GOT3 (cell line): Measurements from ENCODE around the gene GNG12.

Experiments
- DNase-seq: peaks from one replicate; lab custom pipeline; 2025; ENCODE audit warnings: mixed read lengths; lab: John Stamatoyannopoulos, UW

Gene GNG12

DNA sequence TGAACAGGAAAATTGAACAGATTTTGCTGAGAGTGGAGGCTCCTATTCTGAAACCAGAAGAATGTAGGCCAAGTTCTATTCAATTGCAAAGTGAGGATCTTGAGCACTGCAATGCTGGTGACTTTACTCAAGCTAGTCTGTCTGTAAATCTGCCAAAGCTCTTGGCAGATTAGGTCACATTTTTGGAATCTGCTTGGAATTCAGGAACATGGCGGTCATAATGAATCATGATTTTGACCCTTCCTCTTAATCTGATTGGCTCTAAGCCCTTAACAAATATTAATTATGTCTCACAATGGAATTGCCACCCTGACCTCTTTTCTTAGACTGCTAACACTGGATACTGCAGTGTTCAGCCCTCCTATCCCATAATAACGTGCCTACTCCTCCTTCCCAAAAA lies 7.2 kb upstream of the GNG12 start:
- no peak for DNase-seq

DNA sequence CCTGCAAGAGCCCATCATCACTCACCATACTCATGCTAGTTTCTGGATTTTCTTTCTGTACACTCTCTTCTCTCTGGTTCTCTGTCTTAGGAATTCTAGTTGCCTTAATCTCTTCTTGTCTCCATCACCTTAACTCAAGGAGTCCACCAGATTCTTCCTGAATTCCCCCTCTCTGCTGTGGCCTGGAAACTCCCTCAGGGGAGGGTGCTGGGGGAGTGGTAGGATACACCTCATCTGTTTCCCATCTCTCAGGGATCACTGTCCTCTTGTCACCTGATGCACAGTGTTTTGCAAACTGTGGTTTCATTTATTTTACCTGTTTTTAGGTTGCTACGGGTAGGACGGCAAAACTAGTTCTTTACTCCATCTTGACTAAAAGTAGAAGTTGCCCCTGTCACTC lies 6.6 kb upstream of the GNG12 start:
- DNase-seq, result no peak

DNA sequence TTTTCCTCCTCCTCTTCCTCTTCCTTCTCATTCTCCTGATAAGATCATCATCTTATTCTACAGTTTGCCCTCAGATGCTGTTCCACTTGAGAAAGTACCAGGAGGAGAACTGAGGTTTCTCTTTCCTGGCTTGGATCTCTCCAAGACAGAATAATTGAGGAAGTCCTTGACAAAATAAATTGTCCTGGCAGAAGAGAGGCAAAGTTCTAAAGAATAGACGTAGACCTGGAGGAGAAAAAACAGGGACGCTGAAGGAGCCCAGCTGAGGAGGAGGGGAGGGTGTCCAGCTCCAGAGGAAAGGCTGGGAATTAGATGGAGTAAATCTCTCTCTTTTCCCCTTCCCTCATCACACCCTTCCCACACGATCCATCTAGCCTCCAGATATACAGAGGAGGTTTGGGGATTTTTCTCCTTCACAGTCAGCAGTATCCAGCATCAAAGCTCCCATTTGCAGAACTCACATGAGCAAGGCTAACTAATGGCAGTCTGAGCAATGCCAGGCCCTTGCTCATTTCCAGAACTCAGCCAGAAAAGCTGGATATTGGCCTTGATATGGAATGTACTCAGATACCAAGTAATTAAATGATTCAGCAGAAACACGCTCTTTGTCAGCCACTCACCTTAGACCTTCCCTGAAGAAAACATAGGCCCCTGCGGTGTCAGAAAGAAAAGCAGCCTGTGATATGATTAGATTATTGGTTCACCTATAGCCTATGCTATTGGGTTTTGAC lies 5.1 kb upstream of the GNG12 start:
- no peak for DNase-seq

DNA sequence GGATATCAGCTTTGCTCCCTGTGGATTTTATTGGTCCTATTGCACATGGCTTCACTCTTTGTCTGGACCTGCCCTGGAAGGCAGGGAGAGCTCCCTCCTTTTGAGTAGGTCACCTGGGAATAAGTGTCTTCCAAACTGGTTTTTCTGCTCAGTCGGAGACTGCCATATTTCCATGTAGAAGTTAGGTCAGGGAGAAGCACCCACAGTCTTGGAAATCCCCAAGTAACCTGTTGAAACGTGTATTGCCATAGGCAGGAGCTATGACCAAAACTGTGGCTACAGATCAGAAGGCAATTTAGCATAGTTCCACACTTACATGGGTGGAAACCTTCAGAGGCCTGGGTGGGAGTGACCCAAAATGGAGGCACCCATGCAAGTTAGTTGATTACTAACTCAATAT lies 3.5 kb upstream of the GNG12 start:
- no peak for DNase-seq

DNA sequence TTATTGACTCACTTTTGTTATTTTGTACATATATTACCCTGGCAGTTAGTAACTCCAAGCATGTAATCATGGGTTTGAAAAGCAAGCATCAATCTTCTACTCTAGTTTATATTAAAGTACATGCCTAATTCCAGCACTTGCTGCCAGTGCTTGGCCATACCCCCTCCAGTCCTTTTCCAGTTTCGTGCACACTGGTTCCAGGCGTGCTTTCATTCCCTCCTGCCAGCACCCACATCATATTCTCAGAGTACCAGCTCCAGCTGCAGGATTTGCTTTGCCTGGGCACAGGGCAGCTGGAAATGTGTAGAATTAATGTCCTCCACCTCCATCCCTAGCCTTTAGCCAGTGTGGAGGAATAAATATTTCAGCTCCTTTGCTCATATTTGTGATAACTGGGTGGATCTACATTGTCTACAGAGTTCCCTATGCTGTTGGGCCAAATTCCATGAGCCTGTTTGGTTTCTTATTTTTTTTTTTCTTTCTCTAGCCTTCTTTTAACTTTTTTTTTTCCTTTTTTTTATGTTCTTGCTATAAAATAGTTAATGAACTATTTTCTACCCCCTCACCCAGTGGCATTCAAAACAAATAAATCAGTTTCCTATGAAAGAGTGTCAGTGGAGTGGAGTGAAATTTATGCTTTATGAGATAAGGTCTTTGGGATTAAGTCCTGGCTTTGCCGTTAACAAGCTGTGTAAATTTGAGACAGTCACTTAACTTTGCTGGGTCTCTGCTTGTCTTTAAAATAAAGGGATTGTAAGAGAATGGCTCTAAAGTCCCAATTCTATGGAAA lies 2.6 kb upstream of the GNG12 start:
- DNase-seq, result no peak

DNA sequence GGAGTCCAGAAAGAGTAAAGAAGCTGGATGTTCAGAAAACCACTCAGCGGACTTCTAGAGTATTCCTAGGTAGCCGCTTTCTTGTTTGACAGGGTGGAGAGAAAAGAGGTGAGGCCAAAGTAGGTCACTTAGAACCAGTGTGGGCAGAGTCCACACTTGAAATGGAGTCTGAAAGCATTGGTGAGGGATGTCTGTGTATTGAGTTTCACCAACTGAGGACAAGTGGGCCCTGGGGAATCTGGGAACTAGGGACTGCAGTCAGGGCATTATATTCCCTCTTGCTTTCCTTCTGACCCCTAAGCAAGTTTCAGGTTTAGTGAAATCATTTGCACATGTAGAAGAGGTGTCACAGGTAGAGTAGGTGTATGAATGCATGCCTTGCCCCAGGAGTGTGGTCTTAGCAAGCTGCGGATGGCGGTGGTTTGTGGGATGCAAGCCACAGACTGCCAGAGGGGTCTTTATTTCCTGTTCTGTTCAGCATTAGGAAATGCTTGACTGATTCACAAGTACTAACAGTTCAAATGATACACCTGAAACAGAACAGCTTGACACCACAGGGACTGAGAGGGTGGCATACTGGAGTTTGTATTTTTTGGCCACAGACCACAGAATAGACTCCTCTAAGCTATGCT lies 1.1 kb upstream of the GNG12 start:
- no peak for DNase-seq

DNA sequence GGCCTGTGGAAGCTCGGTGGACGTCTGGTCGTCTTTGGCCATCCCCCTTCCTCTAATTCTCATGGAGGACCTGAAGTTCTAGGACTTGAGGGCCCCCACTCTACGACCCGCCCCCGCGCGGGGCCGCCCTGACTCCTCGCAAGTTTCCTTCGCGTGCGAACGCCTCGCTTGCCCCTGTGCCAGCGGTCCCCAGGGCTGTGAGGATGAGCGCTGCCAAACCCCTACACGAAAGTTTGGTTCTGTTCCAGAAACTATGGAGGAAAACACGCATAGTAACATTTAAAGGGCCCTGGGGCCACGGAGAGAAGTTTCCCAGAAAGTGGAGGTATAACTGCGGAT lies 304 bp upstream of the GNG12 start:
- peak; percentile 45 for DNase-seq

DNA sequence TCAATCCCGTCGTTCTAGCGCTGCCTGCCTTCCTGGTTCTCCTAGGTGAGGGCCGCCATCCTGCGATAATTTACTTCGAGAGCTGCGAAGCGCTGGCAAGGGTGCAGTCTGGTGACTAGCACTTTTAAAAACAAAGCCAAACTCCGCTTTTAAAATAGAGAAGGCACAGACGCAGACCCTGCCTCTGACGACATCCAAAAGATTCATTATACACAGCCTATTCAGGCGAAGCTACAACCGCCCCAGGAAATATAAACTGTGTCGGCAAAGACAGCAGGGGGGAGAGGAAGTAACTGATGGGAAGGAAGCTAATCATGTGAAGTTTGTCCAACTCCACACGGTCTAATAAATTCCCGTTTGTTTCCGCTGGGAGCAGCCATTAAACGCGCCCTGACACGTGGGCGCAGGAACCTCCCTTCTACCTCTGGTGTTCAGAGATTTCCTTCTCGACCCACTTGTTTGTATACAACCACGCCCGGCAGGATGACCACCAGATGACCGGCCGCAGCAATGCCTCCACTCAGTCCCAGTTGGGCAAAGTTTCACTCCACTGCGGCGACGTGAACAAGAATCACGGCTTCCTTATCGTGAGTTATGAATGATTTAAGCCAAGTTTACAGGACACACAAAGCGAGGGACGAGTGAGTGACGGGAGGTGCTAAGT lies 1.3 kb downstream of the GNG12 start:
- DNase-seq, result no peak

DNA sequence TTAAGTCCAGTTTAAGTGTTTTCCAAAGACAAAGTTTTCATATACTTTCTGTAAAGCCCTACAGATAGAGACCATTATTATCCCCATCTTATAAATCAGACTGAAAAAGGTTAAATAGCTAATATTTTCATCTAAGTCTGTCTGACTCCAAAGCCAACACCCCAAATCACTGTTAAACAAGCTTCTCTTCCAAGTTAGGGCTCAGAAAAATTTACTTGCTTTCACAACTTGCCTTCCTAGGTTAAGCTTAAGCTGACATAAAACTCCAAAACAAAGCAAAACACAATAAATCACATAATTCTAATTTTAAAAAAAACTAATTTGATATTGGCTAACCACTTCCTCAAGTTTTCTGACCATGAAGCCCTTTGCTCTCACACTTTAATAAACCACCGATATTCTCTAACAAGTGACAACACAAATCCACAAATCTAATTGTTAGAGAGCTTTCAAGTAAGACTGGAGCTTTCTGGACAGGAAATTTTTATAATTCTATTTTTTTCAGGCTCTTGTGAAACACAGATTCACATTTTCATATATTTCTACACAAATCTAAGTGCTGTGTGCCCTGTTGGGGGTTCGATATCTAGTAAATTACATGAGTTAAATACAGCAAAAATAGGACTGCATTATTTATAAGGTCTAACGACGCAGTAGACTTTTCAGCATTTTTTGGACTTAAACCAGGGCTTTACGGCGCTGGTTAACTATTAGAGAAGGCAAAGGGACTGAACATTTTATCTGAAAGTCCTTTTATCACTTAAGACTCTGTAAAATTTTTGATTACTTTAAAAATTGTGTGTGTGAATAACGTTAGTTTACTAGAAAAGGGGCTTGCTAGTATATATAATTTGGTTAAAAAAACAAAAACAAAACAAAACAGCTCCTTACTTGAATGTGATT lies 2.1 kb downstream of the GNG12 start:
- no peak for DNase-seq

DNA sequence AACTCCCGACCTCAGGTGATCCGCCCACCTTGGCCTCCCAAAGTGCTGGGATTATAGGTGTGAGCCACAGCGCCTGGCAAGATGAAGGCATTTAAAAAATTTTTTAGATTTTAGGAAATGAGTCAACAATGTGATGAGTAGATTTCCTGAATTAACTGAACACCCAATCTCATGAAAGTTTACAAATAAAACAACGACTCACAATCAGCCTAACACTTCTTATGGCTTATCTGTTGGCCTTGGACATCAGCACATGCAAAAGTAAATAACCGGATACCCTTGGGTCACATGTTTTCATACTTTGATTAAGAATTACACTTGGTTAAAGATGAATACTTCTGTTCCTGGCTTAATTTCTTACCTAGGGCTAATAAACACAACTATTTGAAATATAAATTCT lies 3.0 kb downstream of the GNG12 start:
- no peak for DNase-seq

DNA sequence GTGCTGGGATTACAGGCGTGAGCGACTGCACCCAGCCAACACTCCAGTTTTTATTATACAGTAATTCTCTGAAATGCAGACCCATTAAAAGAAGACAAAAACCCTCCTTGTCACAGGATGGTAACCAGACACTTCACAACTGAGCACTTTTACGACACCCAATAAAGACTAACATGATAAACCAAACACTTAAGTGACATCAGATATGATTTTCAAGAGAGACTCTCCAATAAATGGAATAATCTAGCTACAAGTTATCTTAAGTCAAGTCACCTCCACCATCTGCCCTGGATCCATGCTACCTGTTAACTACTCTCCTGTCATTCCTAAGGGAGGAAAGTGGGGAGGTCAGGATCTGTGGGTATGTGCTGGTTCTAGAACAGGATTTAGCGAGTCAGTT lies 5.6 kb downstream of the GNG12 start:
- DNase-seq, result no peak

DNA sequence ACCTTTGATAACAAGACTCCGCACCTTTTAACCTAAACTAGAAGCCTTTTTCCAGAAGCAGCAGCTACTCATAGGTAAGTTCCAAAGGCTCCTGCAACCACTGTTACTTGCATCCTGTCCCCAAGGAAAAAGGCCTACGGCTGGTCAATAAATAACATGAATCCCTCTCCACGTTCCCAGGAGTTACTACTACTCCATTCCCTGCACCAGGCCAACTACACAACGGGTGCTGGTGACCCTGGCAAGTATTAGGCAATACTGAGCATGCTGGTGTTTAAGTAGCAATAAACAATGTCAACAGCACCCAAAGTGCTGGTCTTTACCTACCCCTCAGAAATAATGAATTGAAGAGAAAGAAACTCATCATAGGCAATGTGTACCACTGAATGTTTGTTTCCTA lies 7.7 kb downstream of the GNG12 start:
- no peak for DNase-seq

DNA sequence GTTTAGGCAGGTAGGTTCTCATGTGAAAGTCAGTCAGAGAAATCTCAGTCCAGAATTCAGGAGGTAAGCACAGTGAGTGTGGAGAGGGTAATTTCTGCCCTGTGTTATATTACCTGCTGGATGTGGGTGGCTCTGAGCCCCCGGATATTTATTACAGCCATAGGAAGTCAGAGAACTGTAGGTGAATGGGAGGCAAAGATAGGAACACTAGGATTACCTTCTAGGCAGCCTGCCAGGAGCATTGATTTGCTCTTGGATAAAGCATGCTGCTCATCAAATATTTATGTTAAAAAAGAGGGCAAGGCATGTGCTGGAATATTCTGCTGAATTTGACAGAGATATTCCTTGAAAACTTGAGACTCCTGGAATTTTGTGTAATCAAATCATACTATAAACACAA lies 8.5 kb downstream of the GNG12 start:
- DNase-seq, result no peak

DNA sequence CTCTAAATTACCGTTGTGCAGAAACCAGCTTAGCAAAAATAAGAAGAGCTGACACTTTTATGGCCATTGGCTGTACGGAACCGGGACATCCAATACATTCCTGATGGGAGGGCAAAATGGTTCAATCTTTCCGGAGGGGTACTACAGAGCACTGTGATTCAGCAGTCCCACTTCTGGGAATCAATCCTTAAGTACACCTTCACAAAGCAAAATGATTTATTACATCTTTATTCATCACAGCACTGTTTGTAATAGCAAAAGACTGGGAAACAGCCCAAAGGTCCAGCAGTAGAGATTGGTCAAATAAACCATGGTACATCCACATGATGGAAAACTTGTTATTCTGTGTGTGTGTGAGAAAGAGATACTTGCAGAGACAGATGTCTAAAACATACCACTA lies 9.7 kb downstream of the GNG12 start:
- no peak for DNase-seq

DNA sequence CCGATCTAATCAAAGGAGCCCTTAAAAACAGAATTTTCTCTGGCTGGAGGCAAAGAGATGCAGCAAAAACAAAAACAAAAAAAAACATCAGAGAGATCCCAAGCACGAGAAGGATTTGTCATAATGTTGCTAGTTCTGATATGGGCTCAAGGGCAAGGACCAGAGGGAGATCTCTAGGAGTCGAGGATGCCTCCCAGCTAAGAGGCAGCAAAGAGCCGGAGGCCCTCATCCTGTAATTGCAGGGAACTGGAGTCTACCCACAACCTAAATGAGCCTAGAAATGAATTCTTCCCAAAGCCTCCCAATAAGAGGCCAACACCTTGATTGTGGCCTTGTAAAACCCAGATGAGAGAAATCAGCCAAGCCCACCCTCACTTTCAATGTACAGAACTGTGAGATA lies 12.0 kb downstream of the GNG12 start:
- DNase-seq, result no peak

DNA sequence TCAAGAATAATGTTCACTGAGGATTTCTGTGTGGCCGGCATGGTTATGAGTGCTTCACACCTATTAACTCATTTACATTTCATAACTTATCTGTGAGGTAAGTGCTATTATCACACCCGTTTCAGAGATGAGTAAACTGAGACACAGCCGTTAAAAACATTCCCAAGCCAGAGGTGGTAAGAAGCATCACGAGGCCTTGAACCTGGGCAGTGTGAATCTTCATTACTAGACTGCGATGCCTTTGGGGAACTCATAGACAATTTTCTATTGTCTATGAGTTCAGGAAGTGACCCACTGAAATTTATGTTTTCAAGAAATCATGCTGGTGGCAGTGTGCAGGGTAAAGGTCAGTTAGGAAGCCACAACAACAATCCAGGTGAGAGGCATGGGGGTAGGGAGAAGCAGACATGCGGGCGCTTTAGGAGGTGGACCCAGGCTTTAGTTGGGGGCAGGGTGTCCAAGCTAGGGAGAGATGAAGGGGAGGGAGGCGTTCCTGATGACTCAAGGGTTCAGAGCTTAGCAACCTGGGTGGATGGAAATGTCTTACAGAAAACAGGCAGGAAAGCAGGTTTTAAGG lies 14.5 kb downstream of the GNG12 start:
- DNase-seq, result no peak

DNA sequence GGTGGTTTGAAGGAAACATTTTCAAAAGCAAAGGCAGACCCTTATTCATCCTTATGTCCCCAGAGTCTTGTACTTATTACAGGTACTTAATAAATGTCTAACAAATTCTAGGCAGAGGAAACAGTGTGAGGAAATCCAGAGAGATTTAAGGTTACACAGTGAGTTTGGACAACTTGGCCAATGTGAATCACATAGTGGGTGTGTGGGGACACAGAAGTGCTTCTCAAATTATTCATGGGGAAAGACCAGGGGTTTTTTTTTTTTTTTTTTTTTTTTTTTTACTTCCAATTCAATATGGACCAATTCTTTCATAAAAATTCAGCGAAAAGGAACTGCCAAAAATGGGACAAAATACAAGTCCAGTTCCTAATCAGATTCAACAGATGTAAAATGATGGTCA lies 15.1 kb downstream of the GNG12 start:
- DNase-seq, result no peak

DNA sequence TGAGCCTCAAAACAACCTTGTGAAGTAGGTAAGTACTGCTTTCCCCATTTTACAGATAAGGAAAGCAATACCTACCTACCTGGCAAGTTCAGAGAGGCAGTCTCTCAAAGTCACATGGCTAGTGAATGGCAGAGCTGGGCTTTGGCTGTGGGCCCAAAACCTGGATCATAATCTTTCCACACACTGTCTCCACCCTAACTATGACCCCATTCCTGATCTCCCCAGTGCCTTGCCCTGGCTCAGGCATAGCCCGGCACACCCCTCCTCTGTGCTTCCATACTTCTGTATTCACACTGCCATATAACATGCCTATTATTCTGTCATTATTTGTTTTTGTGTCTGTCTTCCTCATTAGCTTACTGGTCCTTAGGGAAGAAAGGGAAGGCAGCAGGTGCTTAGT lies 15.9 kb downstream of the GNG12 start:
- no peak for DNase-seq

DNA sequence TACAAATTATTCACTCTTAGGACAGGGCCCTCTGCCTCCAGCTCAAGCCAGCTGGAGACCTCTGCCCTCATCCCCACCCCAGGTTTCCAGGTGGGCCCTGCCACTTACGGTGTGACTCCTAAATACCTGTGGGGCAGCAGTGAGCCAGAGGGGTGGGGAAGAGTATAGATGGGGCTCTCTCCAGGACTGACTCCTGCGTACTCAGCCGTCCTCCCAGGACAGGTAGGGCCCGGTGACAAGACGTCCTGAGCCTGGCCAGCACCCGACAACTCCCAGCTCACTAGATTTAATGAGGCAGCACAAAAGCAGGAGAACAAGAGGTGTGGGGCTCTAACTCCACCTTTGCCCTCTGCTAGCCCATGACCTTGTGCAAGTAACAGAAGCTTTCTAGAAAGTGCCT lies 16.8 kb downstream of the GNG12 start:
- DNase-seq, result no peak

DNA sequence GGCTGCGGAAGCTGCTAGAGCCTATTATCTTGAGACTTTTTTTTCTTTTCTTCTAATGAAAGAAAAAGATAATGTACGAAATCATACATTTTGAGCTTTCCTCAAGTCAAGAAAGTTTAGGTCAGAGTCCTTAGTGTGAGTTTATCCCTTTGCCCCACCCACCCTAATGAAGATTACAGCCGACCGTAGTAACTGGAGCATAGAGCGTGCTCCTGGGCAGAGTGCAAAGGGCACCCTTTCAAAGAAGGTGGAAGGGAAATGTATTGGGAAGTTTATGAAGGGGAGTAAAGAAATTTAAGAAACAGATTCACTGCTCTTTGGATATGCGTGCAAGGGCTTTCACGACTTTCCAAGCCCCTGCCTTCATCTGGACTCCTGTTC lies 17.2 kb downstream of the GNG12 start:
- no peak for DNase-seq

DNA sequence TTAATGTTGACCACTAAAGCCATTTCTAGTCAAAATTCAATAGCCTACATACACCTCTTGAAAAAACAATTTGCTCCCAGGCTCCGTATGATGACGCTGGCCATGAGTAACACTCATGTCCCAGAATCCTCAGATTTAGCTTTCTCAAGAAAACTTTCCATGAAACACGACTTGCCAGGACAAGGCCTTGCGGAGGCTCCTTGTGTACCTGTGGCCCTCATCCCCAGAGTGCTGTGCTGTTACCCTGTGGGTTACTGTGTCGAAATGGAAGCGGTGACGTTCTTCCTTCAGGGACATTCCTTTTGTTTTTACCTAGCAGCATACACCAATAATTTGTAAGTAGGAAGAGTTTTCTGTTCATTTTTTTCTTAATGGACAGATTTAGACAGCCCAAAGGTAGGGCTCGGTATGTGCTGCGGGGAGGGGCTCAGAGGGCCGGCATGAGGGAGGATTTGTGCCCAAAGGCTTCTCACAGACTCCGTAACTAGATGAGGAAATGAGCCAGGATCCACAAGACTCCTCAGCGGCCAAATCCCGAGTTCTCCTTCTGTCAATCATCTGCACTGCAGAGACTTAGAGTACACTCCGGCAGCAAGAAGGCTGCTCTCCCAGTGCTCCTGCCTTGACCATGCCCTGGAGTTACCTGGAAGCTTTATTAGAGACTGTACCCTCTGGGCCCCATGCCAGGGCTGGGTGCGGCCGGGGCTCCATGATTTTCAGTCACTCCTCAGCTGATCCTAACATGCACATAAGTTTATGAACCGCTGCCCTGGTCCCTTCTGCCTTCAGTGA lies 17.8 kb downstream of the GNG12 start:
- DNase-seq, result no peak
